ENCODE data around the gene QSOX1. TPM values are rescaled to one million over a fixed set of nuclear protein-coding genes. Genes with fewer than 3 reads are reported as not detected.

QSOX1 gene
- total RNA-seq, 2 donors from 2014 or later = 254 to 280 TPM

DNA sequence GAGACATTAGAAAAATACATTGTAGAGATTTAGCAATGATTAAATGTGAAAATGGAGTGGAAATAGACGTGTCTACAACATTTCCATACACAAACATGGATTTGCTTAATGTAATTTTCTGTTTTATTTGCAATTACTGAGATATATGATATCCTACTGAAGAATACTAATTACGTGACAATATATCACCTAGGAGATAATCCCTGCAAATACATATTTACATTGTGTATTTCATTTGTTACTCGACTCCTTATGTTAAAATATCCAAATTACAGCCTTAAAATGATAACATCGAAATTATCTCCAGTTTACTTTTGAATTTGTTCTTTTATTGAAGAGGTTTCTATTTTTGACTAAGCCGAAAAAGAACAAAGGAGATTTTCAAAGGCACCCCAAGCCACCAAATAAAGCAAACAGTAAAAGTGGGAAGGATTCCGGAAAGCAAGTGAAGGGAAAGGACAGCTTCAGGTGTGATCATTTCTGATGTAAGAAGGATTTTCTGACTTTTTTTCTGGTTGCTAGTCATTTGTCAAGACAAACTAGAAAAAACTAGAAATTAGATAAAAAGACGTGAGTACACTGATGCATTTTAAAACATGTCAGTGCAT lies 83.3 kb downstream of the QSOX1 start:
- no peak for ATAC-seq

DNA sequence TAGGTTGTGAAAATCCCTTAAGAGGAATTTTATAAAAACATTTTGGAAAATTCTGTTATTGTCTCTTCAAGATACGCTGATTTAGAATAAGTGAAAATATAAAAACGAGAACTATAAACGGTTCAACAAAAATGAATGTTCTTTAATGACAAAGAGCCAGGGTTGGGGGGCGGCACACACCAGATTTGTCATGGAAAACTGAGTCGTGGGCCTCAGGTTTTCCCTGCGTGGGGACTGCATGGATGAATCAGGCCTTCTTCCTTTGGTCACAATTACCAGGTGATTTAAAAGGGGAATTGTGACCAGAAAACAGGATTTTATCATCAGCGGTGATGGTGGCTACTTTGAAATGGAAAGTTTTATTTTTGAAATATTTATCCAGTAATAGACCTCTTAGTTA lies 84.0 kb downstream of the QSOX1 start:
- DNase-seq (no peak), ATAC-seq (no peak)
- intact Hi-C loops (cut with DNase I, micrococcal nuclease) = no loop called here

More for the DNA sequence above, 83.3 kb downstream of the QSOX1 start:
- DNase-seq = no peak
- intact Hi-C loops (cut with DNase I, micrococcal nuclease) = no loop called here

DNA sequence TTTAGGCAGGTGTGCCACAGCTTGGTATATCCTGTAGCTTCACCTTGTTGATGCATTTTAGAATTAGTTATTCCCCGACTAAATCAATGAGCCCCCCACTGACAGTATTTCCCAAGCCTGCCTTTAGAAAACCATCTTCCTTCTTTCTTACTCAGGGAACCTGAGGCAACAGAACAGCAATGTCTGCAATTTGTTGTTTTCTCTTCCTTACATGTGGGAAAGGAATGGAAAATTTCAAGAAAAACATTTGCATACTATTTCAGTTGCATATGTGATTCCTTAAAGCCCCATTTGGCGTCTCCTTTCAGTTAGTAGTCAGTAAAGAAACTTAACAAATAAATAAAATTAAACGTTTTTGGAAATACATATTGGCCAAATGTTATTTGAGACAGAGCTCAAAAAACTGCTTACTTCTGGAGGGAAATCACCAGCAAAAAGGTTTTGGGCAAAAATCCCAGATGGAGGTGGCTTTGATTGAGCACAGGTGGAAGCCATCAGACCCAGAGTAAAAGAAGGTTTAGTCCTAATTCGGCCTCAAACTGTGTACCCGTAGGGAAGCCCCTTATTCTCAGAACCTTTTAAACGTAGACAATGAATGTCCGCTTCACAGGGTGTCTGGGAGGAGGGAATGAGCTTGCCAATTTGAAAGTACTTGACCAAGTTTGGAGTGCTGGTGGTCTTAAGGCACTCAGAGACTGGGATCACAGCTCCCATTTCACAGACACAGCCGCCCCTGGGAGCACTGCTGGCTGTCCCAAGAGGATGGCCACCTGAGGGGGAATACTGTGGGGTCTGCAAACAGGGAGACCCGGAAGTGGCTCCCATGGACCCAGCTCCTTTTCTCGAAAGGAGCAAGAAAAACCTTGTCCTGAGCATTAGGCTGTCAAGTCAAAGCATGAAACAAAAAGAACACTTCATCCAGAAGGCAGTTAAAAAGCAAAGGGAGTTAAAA lies 84.8 kb downstream of the QSOX1 start:
- DNase-seq (no peak), ATAC-seq (no peak)
- intact Hi-C loops (cut with DNase I, micrococcal nuclease) = no loop called here

GRCh38 chr1:180241716-180242544 lies 87.3 kb downstream of the QSOX1 start:
- ATAC-seq = no peak
- no peak for DNase-seq
- intact Hi-C loops (cut with DNase I, micrococcal nuclease) = no loop called here

DNA sequence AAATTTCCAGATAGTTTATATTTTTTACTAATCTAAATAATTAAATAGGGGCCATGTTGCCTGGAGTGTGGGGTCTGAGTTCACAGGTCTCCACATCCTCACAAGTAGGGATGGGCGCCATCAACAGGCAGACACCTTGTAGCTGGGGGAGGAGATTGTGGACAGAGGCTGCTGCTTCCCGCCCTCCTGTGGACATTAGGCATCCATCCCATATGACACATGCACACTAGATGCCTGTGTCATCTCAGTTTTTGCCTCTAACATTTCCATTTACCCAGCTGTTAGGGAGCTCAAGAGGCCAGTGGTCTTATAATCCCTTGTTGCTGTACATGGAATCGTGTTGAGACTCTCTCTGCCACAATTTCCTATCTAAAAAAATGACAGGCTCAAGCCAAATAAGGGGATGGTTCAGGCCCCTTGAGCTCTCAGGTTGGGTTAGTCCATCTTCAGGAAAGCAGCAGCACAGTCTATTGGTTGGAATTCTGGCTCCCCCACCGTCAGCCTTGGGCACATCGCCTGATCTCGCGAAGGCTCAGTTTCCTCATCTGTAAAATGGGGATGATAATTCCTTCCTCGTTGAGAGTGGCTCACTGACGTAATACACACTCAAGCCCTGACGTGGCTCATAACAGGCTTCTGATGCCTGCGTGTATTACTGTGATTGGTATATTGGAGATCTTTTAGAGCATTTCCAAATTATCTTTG lies 89.0 kb downstream of the QSOX1 start:
- intact Hi-C loops (cut with DNase I, micrococcal nuclease) = no loop called here
- DNase-seq (no peak), ATAC-seq (no peak)

- peak; percentile 97 for ATAC-seq
- DNase-seq = peak in 1 of 2 donors; percentile 24
- intact Hi-C loops (cut with DNase I, micrococcal nuclease) = no loop called here
Observed at GRCh38 chr1:180244840-180245239, 90.2 kb downstream of the QSOX1 start.

- ATAC-seq (no peak), DNase-seq (no peak)
- intact Hi-C loops (cut with DNase I, micrococcal nuclease) = no loop called here
Observed at GRCh38 chr1:180246579-180246978, 91.9 kb downstream of the QSOX1 start.

- DNase-seq (no peak), ATAC-seq (no peak)
- intact Hi-C loops (cut with DNase I, micrococcal nuclease) = no loop called here
Observed at GRCh38 chr1:180247061-180247460, 92.4 kb downstream of the QSOX1 start.

GRCh38 chr1:180247580-180247979 lies 92.9 kb downstream of the QSOX1 start:
- no peak for ATAC-seq
- intact Hi-C loops (cut with DNase I, micrococcal nuclease) = no loop called here
- DNase-seq = no peak

- DNase-seq (no peak), ATAC-seq (no peak)
- intact Hi-C loops (cut with DNase I, micrococcal nuclease) = no loop called here
Observed at GRCh38 chr1:180248176-180248575, 93.5 kb downstream of the QSOX1 start.

DNA sequence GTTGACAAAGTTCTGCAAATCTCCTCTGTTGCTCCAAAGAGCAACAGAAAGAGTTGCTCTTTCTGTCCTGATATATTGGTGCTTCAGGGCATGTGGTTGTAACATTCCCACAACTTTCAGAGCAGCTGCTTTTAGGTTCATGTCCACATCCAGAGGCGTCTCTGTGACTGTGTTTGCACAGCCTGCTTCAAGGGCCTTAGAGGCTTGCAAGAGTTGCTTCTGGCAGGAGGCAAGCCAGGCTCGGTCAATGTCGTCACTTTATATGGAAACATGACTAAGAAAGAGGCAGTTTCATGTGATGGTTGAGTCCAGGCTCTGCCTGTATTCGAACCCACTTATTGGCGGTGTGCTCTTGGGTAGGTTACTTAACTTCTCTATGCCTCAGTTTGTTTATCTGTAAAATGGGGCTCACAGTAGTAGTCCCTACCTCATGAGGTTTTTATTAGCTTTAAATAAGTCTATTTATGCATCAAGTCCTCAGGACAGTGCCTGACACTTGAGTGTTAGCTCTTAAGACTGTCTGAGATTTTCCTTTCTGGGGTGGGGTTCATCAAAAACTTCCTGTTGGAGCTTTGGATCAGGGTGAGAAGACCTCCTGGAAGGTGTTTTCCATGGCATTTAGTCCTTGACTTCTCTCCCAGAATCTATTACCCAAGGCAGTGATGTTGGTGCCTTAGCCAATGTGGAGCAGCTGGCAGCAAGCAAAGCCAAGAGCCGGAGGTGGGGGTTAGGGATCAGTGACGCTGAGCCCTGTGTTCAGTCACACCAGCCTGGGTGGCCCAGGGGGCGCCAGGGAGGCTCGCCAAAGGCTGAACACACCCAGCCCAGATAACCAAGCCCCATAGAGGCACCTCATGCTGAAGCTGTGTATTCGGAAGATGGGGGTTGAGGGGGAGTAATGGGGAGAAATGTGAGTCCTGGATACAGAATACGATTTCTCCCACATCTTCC lies 94.3 kb downstream of the QSOX1 start:
- intact Hi-C loops (cut with DNase I, micrococcal nuclease) = no loop called here
- peak in 1 of 2 donors; percentile 22 for DNase-seq
- ATAC-seq = no peak

DNA sequence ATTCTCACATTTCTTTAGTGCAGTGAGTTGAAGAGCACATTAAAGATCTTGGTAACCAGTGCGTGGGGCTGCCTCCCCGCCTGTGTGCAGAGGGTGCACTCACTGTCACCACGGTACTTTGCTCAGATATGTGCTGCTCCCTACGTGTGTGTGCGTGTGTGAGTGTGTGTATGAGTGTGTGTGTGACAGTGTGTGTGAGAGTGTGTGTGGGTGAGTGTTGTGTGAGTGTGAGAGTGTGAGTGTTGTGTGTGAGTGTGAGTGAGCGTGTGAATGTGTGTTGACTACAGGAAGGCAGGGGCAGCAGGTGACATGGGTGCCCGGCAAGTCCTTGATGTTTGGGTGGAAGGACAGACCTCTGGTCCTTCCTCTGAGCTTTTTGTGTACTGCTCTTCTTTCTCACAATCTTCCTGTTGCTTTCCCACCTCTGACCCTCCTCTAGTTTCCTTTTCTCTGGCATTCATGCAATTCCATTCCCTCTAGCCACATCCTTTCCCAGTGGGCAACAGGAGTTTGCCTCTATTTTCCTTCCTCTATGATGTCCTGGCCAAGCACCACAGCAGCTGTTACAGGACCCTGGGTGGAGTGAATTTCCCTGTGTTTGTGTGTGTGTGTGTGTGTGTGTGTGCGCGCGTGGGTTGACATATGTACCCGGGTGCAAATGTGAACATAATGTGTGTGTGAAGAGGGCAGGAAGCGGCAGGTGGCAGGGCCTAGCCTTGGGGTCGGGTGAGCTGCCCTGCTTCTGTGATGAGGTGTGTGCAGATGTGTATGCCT lies 95.2 kb downstream of the QSOX1 start:
- intact Hi-C loops (cut with DNase I, micrococcal nuclease) = loop anchor here in 1 of 2 donors (5.0 kb wide), 1 partner anchor 227 kb away; no protein-coding TSS in a partner anchor
- ATAC-seq = no peak
- DNase-seq = no peak

DNA sequence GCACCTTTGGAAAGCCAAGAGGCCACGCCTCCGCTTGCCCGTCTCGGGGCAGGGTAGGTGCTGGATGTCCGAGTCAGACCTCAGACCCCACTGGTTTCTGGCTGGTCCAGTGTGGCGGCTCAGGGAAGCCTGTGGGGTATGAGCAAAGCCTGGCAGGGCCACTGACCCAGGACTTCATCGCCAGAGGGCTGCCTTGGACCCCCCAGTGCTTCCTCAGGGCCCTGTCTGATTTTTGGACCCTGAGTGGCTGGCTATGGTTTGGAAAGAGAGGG lies 95.8 kb downstream of the QSOX1 start:
- no peak for ATAC-seq
- DNase-seq = no peak
- intact Hi-C loops (cut with DNase I, micrococcal nuclease) = loop anchor here in 1 of 2 donors (5.0 kb wide), 1 partner anchor 227 kb away; no protein-coding TSS in a partner anchor

GRCh38 chr1:180250883-180251509 lies 96.3 kb downstream of the QSOX1 start:
- no peak for DNase-seq
- ATAC-seq = no peak
- intact Hi-C loops (cut with DNase I, micrococcal nuclease) = loop anchor here in 1 of 2 donors (5.0 kb wide), 1 partner anchor 226 kb away; no protein-coding TSS in a partner anchor

DNA sequence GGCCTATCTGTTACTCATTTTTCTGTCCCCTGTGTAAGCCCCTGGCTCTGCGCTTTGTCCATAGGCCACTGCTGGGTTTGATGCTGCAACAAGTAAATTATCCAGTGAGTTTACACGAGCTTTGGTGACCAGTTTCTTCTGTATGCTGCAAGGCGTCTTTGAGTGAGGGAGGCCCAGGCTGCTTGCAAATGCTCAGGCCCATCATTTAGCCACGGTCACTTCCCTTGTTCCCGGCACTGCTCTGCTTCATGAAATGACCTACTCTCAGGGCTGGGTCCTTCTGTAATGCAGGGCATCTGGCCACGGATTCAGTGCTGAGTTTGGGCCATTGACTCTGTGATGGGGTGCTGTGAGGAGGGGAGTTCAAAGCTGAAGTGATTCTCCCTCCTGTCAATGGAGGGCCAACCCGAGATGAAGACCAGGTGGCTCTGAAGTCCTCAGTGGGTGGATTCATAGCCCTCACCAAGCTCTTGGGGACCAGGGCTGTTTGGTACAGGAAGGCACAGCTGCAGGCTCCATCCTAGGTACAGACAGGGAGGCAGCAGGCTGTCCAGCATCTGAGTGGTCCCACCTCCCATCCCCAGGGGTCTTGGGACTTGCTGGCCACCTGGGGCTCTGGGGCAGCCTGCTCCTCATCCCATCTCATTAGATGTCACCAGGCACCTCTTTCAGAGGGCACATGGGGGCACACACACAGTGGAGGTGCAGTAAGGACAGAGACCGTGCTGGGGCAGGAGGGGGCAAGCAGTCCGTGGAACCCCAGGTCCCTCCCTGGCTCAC lies 97.0 kb downstream of the QSOX1 start:
- DNase-seq = no peak
- no peak for ATAC-seq
- intact Hi-C loops (cut with DNase I, micrococcal nuclease) = loop anchor here in 1 of 2 donors (2.0 to 5.0 kb wide), 2 partner anchors 165 to 226 kb away; no protein-coding TSS in a partner anchor

All from left colon (tissue), 2 donors.